GM19372 (cell line): ENCODE measurements around the gene ITPR2.
"Not testable (repeated sequence)": the region's sequence is repeated elsewhere in the genome, so short reads cannot be mapped to it uniquely, and the experiment has no call there.

Experiments
- ATAC-seq: cut with Tn5 transposase; IDR thresholded peaks from one replicate; pipeline ENCODE4 v1.9.1; 2021; ENCODE audit warnings: mild to moderate bottlenecking, low read depth, moderate library complexity; ENCODE audit not compliant: unreplicated experiment

Gene ITPR2

DNA sequence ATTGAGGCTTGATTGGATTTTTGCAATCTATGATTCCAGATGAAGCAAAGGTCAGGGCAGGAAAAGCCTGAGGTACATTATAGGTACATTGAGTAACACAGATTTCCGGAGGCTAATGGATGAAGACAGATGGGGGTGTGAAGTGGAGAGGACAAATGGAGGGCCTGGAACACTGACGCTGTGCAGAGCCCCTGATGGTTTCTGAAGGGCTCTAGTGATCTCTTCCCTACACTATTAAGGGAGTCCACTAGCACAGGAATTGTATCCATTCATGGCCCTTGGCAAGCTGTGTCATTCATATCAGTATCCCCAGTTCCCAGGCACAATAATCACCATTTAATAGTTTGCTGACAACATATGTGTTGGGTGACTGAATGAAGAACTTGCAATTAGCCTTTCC lies 284.8 kb downstream of the ITPR2 start:
- no peak for ATAC-seq

- no peak for ATAC-seq
These were observed 286.3 kb downstream of the ITPR2 start for GRCh38 chr12:26546535-26547314.

GRCh38 chr12:26539131-26539530 lies 293.9 kb downstream of the ITPR2 start:
- no peak for ATAC-seq

GRCh38 chr12:26537651-26538050 lies 295.3 kb downstream of the ITPR2 start:
- ATAC-seq: no peak

DNA sequence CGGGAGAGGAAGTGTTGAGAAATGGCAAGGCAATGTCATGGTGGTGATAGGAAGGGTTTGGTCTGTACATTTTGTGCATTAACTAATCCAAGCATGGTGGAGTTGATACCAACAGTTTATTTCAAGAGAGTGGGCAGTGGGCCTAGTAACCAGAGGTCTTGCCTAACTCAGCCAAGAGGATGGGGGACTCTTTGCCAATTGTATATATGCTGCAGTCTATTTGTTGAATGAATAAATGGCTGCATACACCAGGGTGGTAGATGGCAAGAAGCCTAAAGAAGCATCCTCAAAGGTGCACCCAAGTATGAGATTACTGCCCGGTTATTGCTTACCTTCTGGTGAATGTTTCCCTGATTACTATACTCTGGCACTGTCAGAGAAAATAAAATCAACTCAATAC lies 295.9 kb downstream of the ITPR2 start:
- no peak for ATAC-seq

GRCh38 chr12:26535826-26536225 lies 297.2 kb downstream of the ITPR2 start:
- no peak for ATAC-seq

DNA sequence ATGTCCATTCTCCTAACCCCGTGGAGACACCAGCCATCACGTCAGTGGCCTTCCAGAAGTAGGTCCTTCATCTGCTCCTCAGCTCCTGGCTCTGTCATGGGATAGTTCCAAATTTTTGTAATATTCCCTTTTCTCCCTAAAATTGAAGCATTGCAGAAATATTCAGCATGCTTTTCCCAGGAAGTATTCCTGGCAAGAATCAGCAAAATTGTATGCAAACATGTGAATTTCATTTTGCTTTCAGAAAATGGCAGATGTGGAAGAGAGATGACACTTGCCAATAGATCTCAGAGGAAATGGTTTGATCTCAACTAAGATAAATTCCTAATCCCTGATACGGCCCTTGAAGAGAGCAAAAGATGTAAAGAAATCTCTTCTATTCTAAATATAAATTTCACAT lies 298.9 kb downstream of the ITPR2 start:
- no peak for ATAC-seq

DNA sequence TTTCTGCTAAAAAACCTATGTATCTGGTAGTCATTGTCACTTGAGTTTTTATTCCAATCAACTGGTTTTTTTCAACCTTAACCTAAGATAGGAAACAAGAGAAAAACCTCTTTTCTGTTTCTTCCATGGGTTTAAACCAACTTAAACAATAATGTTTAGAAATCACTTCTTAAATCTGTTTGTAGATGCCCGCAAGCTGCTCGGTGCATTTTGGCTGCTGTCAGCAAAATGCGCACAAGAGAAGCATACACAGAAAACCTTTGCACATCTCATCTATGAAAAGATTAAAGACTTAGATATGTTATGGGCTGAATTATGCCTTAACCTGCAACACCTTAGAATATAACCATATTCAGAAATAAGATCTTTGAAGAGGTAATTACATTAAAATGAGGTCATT lies 299.8 kb downstream of the ITPR2 start:
- ATAC-seq: no peak

- no peak for ATAC-seq
These were observed 302.5 kb downstream of the ITPR2 start for GRCh38 chr12:26530461-26530860.

DNA sequence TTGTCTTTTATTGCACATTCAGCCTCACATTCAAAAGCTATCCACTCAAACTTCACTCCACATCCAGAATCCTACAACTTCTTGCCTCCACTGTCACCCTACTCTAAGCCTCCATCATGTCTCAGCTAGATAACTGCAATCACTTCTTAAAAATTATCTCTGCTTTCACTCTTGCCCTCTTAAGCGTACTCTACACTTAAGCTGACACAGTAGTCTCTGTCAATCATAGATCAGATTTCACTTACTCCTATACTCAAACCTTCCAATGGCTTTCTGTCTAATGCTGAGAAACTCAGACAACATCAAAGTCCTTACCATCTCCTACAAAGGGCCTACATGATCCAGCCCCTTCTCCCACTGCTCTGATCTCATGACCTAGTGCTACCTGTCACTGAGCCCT lies 304.1 kb downstream of the ITPR2 start:
- no peak for ATAC-seq

GRCh38 chr12:26527682-26528081 lies 305.3 kb downstream of the ITPR2 start:
- no peak for ATAC-seq

DNA sequence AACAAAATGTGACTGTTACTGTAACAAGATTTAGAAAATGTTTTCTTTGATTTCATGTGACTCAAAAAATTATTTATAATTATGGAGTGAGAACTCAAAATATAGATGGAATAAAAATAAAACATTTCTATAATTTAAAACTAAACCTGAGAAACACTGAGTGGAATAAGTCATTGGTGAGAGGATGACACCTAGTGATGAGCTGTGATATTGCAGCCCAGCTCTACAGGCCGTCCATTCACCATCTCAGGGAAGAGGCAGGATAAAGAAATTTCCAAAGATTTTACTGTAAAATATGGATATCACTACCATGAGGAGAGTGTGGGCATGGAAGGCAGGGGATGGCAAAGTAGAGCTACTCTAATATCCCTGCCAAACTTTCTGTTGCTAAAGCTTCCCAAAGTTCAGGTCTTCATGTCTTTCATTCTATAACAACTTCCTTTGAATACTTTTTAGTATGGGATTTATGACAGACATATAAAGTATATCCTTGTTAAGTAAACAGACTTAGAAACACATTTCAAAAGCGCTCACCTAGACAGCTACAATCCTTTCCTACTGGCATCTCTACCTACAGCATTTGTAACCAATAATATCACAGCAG lies 308.0 kb downstream of the ITPR2 start:
- no peak for ATAC-seq

- no peak for ATAC-seq
These were observed 309.3 kb downstream of the ITPR2 start for GRCh38 chr12:26523708-26524150.

DNA sequence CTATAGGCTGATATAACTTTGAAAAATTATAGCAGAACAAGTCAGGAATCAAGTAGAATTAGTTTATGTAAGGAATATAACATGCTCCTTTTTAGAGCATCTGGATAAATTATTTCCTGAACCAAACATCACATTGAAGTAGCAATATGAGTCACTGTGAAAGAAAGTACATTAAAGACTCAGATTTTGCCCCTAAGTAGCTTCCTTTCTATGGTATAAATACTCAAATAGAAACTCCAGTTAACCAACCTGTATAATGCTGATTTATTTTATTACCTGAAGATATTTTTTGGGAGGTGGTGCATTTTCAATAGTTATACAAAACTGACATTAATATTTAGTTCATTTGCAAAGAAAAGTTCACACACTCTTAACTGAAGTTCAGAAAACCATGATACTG lies 312.1 kb downstream of the ITPR2 start:
- ATAC-seq: no peak

- ATAC-seq: no peak
These were observed 312.9 kb downstream of the ITPR2 start for GRCh38 chr12:26520109-26520508.

- no peak for ATAC-seq
These were observed 313.5 kb downstream of the ITPR2 start for GRCh38 chr12:26519462-26519861.

GRCh38 chr12:26517320-26517719 lies 315.7 kb downstream of the ITPR2 start:
- not testable (repeated sequence) for ATAC-seq

DNA sequence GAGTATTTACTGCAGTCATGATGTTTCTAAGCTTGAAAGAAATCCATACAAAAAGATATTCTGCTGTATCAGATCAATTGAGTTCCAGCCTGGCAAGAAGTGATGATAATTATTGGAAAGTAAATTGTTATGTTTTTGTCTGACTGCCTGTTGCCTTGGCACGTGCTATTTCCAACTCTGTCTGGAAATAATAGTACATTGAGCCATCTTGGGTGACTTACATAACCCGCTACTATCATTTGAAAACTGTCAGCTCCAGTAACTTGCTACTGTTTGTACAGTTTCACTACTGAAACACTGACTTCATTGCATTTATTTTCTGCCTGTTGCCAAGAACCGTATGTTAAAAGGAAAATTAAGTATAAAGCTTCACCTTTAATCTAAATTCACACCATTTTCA lies 318.6 kb downstream of the ITPR2 start:
- no peak for ATAC-seq

DNA sequence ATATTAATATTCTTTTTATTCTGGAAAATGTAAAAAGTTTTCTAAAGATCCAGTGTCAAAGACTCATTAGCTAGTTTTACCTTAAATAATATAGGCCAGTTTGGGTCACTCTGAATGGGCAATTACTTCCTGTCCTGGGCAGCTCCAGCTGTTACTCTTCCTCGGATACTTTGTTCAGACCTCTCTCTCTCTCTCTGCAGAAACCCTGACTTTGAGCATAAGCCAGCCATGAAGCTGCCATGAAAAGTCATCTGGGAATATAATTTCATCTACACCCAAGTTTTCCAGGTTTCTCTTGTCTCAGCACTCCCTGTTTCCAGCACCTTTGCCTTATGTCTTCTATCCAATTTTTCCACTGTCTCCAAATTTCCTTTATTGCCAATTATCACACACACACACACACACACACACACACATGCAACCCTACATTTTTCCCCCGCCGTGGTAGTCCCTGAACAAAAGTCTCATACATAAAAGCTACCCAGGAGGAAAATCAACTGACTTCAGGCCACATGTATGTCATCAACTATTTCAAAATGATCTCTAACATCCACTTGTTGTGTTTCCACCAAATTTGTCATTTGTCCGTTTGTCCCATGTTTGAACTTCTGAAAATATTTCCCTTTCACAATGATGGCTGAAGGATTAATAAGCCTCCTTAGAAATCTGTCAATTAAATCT lies 319.5 kb downstream of the ITPR2 start:
- ATAC-seq: no peak

DNA sequence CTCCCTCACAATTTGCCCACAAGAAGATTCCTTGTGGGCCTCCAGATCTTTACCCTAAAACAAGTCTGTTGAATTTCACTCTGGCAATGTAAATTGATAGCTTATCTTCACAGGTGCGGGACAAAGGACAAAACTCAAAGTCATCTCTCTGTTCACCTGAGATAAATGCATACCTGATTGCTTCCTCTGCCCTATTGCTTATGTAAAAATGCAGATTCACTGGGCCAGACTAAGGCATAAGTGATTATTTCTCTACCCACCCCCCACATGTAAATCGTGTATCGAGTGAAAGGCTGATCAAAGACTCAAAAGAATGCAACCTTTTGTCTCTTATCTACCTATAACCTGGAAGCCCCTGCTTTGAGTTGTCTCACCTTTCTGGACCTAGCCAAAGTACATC lies 320.8 kb downstream of the ITPR2 start:
- no peak for ATAC-seq

DNA sequence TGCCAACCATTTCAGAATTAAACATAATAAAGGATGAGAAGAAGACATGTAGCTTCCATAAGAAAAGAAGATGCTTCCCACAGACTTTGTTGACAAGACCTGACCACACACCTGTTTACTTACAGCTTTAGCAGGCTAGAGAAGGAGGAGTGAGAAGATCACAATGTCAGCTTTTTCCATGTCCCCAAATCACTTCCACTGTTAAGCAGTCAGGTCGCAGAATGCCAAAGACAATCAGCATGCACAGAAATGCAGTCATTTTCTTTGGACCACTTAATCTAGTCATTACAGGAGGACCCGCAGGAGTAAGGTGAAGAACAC lies 322.7 kb downstream of the ITPR2 start:
- no peak for ATAC-seq

DNA sequence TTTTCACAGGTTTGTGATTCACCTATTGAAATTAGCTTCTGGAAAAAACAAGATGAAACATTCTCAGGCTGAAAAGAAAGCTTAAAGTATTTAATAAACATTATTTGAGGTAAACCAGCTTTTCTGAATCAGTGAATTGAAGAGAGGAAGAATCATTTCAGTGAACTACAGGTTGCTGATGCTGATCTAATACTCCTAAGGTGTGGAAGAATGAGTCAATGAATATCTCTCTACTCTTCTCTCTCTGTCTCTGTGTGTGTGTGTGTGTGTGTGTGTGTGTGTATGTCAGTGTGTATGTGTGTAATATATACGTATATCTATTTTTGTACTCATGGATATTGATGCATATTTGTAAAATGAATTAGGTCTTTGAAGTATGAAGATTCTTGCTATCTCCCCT lies 325.4 kb downstream of the ITPR2 start:
- no peak for ATAC-seq
